Gastroesophageal sphincter (tissue), 4 donors: ENCODE data around the gene GLT1D1. TPM values are rescaled to one million over a fixed set of nuclear protein-coding genes. Genes with fewer than 3 reads are reported as not detected.

Source experiments
- ATAC-seq: fragments of 150-250 bp; one replicate; pipeline ENCODE4 v1.9.1; 2016; ENCODE audit warnings: mild to moderate bottlenecking, moderate library complexity
- H3K27ac ChIP-seq, 4 donors: fragments of 200-600 bp; sonication (generic) in 3 of 4; 1 replicate in 3 of 4; 2 replicates in 1 of 4; pipeline ENCODE4 v1.5.1; 2016 to 2019
- H3K27me3 ChIP-seq: fragments of 200-600 bp; sonication (generic); one replicate; pipeline ENCODE4 v1.5.1; 2019
- H3K36me3 ChIP-seq, 2 donors: fragments of 200-600 bp; sonication (generic); one replicate each; pipeline ENCODE4 v1.5.1; 2019; ENCODE audit warnings: control low read depth in 1 of 2
- H3K4me1 ChIP-seq, 3 donors: fragments of 200-600 bp; sonication (generic); 1 replicate in 2 of 3; 2 replicates in 1 of 3; pipeline ENCODE4 v1.5.1; 2016 to 2019; ENCODE audit warnings: control low read depth in 2 of 3
- H3K4me3 ChIP-seq, 2 donors: fragments of 200-600 bp; sonication (generic); one replicate each; pipeline ENCODE4 v1.5.1; 2019; ENCODE audit warnings: mild to moderate bottlenecking in 1 of 2, moderate library complexity in 1 of 2
- H3K9me3 ChIP-seq, 3 donors: fragments of 200-600 bp; sonication (generic); one replicate each; pipeline ENCODE4 v1.5.1; 2017 to 2019; ENCODE audit warnings: control low read depth in 2 of 3
- CTCF ChIP-seq, 4 experiments: fragments of 200-600 bp in 2 of 4; fragments of 450-650 bp in 2 of 4; sonication (generic) in 1 of 4; IDR thresholded peaks; one replicate each; pipeline ENCODE4 v1.5.1; 2017 to 2019; ENCODE audit warnings: antibody characterized with exemption in 4 of 4, mild to moderate bottlenecking in 2 of 4, moderate library complexity in 2 of 4
- EP300 ChIP-seq: sonication (generic); formaldehyde crosslinking; IDR thresholded peaks from one replicate; pipeline ENCODE4 v1.6.1; 2017; ENCODE audit warnings: antibody characterized with exemption, mild to moderate bottlenecking
- POLR2A ChIP-seq, 2 donors: fragments of 450-650 bp; IDR thresholded peaks; one replicate each; pipeline ENCODE4 v1.6.1; 2017; ENCODE audit warnings: antibody characterized with exemption in 2 of 2, mild to moderate bottlenecking in 2 of 2, moderate library complexity in 1 of 2
- POLR2AphosphoS5 ChIP-seq: sonication (generic); formaldehyde crosslinking; IDR thresholded peaks from one replicate; pipeline ENCODE4 v1.6.1; 2017; ENCODE audit warnings: antibody characterized with exemption
- WGBS, 2 donors: methylation state at CpG; one replicate each; pipeline ENCODE4 v1.1.5; 2018; ENCODE audit warnings: low coverage in 1 of 2; 5-methylcytosine and 5-hydroxymethylcytosine counted together
- total RNA-seq, 4 donors: library from RNA; depleted of rRNA; stranded (reverse); fragments of >200 nt; gene quantifications; one replicate each; pipeline ENCODE4 v1.1.0, GENCODE V29; 2016

The GLT1D1 gene
- total RNA-seq, 4 donors from 2014 or later: 0.27 to 1.8 (median 0.47) TPM; not detected in 1

DNA sequence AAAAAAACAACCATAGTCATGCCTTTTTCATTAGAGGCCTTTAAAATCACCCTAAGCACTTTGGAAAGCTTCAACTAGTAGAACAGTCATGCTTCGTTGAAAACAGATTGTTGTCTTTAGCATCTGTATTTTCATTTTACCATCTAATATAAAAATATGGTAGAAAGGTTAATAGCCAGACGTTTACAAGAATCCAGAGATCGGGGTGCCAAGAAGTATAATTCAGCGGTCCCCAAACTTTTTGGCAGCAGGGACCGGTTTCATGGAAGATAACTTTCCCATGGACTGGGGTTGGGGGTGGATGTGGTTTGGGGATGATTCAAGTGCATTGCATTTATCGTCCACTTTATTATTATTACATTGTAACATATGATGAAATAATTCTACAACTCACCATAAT lies 138.4 kb downstream of the GLT1D1 start:
- Histone ChIP-seq H3K9me3 (peaks cover 0 to 11% (median 0%) of the 10 kb centered on the region in 3 donors), H3K27me3 (peaks cover 15% of the 10 kb centered on the region), H3K4me3 (no peak overlapping the region), H3K27ac (no peak overlapping the region), H3K36me3 (no peaks in the 10 kb centered on the region), H3K4me1 (no peaks in the 10 kb centered on the region)
- WGBS, 2 donors: 71 to 78% methylated on average over 6 of the region's 6 CpGs
- no peak for TF ChIP-seq EP300
- TF ChIP-seq CTCF (IDR thresholded peaks at IDR 0.05): no peak
- TF ChIP-seq POLR2AphosphoS5: no peak
- no peak for TF ChIP-seq POLR2A (IDR thresholded peaks at IDR 0.05)
- no peak for ATAC-seq

- no peaks in the 10 kb centered on the region for H3K36me3 ChIP-seq
- H3K9me3 ChIP-seq: peaks cover 0 to 11% (median 0%) of the 10 kb centered on the region in 3 donors
- H3K27me3 ChIP-seq: peaks cover 19% of the 10 kb centered on the region
- no peaks in the 10 kb centered on the region for H3K4me1 ChIP-seq
- H3K27ac ChIP-seq: no peak overlapping the region
- no peak for ATAC-seq
- WGBS, 2 donors: 61 to 75% methylated on average over 7 to 8 of the region's 8 CpGs
- no peak for TF ChIP-seq POLR2A (IDR thresholded peaks at IDR 0.05)
- no peak for TF ChIP-seq CTCF (IDR thresholded peaks at IDR 0.05)
- no peak overlapping the region for H3K4me3 ChIP-seq
Measured at GRCh38 chr12:128992116-128992515, 138.8 kb downstream of the GLT1D1 start.

- Histone ChIP-seq H3K27ac (no peak overlapping the region), H3K4me1 (no peaks in the 10 kb centered on the region), H3K36me3 (no peaks in the 10 kb centered on the region), H3K27me3 (peaks cover 20% of the 10 kb centered on the region), H3K9me3 (peaks cover 0 to 11% (median 0%) of the 10 kb centered on the region in 3 donors), H3K4me3 (no peak overlapping the region)
- TF ChIP-seq POLR2A (IDR thresholded peaks at IDR 0.05) (no peak), POLR2AphosphoS5 (no peak), EP300 (no peak), CTCF (IDR thresholded peaks at IDR 0.05) (no peak)
- no peak for ATAC-seq
- WGBS, 2 donors: 20 to 37% methylated on average over 2 to 5 of the region's 9 CpGs
Measured at GRCh38 chr12:128992550-128992949, 139.3 kb downstream of the GLT1D1 start.

DNA sequence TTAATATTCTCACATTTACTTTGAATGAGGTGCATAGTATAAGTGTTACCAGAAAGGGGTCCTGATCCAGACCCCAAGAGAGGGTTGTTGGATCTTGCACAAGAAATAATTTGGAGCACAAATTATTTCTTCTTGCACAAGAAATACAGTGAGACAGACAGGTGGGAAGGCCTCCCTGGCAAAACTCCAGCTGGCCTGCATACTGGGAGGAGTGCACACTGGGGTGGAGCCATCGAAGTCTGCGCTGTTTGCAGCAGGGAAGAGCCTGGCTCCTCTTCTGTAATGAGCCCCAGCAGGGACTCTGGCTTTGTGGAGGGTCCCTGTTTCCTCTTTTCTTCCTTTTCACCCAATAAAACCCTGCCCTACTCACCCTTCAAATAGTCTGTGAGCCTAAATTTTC lies 141.6 kb downstream of the GLT1D1 start:
- TF ChIP-seq CTCF (IDR thresholded peaks at IDR 0.05) (no peak), POLR2AphosphoS5 (no peak)
- peaks cover 0 to 10% (median 0%) of the 10 kb centered on the region in 3 donors for H3K9me3 ChIP-seq
- H3K27ac ChIP-seq: no peak overlapping the region
- no CpG with 5 or more reads among the region's 2 CpGs for WGBS, 2 donors
- no peak for ATAC-seq
- no peaks in the 10 kb centered on the region for H3K4me1 ChIP-seq
- H3K27me3 ChIP-seq: peaks cover 26% of the 10 kb centered on the region
- H3K36me3 ChIP-seq: no peaks in the 10 kb centered on the region
- no peak overlapping the region for H3K4me3 ChIP-seq

- no peak overlapping the region for H3K27ac ChIP-seq
- WGBS, 2 donors: 70 to 79% methylated on average over 8 of the region's 8 CpGs
Measured at GRCh38 chr12:128995619-128996018, 142.3 kb downstream of the GLT1D1 start.

More at GRCh38 chr12:128995619-128996018, 142.3 kb downstream of the GLT1D1 start:
- no peaks in the 10 kb centered on the region for H3K36me3 ChIP-seq
- H3K9me3 ChIP-seq: peaks cover 0 to 10% (median 0%) of the 10 kb centered on the region in 3 donors
- H3K4me1 ChIP-seq: no peaks in the 10 kb centered on the region
- TF ChIP-seq CTCF (IDR thresholded peaks at IDR 0.05) (no peak), POLR2AphosphoS5 (no peak), POLR2A (IDR thresholded peaks at IDR 0.05) (no peak), EP300 (no peak)
- peaks cover 33% of the 10 kb centered on the region for H3K27me3 ChIP-seq
- no peak overlapping the region for H3K4me3 ChIP-seq
- ATAC-seq: no peak
